Lower leg skin (tissue), 4 donors: ENCODE results near the gene CHST2. TPM values are rescaled to one million over a fixed set of nuclear protein-coding genes. Genes with fewer than 3 reads are reported as not detected.

Experiments used
- DNase-seq, 2 donors: peaks; one replicate each; pipeline ENCODE4 v3.0.0-alpha.2; 2019; ENCODE audit warnings: low spot score in 2 of 2
- H3K4me3 ChIP-seq: fragments of 200-600 bp; sonication (generic); 2 replicates; pipeline ENCODE4 v1.5.1; 2017; ENCODE audit warnings: mild to moderate bottlenecking, low read depth; ENCODE audit not compliant: poor library complexity, severe bottlenecking
- CTCF ChIP-seq, 3 donors: fragments of 450-650 bp; IDR thresholded peaks; one replicate each; pipeline ENCODE4 v1.5.1; 2016; ENCODE audit warnings: antibody characterized with exemption in 3 of 3, mild to moderate bottlenecking in 3 of 3, moderate library complexity in 2 of 3
- POLR2A ChIP-seq, 2 donors: fragments of 450-650 bp; IDR thresholded peaks; one replicate each; pipeline ENCODE4 v1.6.1; 2016 to 2017; ENCODE audit warnings: antibody characterized with exemption in 2 of 2, mild to moderate bottlenecking in 1 of 2, moderate library complexity in 1 of 2
- WGBS, 2 donors: methylation state at CpG; one replicate each; pipeline ENCODE4 v1.1.5; 2018; 5-methylcytosine and 5-hydroxymethylcytosine counted together
- intact Hi-C: fragments of 100-400 bp; cut with DNase I; formaldehyde crosslinking; loops from one replicate; pipeline ENCODE4 v1.15.0; 2023; ENCODE audit warnings: low total_unique reads
- total RNA-seq, 4 donors: library from RNA; depleted of rRNA; stranded (reverse); fragments of >200 nt; gene quantifications; one replicate each; pipeline ENCODE4 v1.1.0, GENCODE V29; 2016

CHST2 gene
- total RNA-seq, 4 donors from 2014 or later: 2.2 to 14.7 (median 4.4) TPM

DNA sequence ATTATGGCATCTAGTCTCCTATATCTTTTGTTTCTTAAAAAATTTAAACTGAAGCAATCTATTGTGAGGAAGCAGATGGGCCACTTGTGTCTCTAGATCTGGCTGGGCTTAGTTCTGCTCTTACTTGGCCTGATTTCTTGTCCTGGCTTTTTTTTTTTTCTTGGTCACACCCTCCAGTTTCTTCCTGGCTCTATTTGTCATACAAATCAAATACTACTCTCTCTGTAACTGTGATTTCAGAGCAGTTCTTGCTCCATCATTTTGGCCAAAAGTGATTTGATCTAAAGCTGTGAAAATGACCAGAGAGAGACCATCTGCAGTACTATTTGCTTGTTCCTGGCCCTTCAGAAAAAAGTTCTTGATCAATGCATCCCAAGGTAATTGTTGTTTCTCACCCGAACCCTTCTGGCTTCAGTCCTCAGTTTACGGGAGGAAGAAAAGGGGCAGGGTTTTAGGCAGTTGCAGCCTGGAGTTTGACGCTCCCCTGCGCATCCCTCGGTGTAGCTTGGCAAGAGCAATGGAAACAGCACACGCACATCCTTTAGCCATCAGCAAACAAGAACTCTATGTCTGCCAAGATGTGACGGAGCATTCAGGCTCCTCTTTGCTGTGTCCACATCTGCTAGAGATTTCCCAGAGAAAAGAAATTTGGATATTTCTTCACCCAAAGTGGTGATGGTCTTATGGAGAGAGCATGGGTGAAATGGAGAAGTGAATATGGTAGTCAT, 31.6 kb downstream of the CHST2 start:
- DNase-seq: no peak
- 44 to 51% methylated on average over 7 of the region's 7 CpGs for WGBS, 2 donors

DNA sequence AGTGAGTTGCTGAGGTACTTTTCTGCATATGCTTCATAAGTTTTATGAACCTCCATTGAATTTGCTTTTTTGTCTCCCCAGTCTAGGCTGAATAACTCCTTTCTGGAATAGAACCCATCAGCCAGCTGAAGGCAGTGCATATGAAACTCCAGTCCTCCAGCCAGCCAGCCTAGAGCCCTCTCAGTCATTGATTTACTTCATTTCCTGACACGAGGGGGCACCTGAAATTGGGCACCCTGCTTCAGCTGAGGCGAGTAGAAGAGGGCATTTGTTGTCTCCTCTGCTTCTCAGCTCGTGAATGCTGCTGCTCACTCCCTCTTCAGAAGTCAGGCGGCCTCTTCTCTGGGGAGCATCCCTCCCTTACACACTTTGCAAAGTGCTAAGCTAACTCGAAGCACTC, 32.5 kb downstream of the CHST2 start:
- no peak for TF ChIP-seq POLR2A (IDR thresholded peaks at IDR 0.05)
- no peak for TF ChIP-seq CTCF (IDR thresholded peaks at IDR 0.05)
- no peak for DNase-seq
- H3K4me3 ChIP-seq: no peak overlapping the region
- intact Hi-C loops: no loop called here
- 82 to 96% methylated on average over 5 of the region's 5 CpGs for WGBS, 2 donors

More for the DNA sequence above, 31.6 kb downstream of the CHST2 start:
- TF ChIP-seq POLR2A (IDR thresholded peaks at IDR 0.05) (no peak), CTCF (IDR thresholded peaks at IDR 0.05) (no peak)
- no peak overlapping the region for H3K4me3 ChIP-seq
- intact Hi-C loops: no loop called here

DNA sequence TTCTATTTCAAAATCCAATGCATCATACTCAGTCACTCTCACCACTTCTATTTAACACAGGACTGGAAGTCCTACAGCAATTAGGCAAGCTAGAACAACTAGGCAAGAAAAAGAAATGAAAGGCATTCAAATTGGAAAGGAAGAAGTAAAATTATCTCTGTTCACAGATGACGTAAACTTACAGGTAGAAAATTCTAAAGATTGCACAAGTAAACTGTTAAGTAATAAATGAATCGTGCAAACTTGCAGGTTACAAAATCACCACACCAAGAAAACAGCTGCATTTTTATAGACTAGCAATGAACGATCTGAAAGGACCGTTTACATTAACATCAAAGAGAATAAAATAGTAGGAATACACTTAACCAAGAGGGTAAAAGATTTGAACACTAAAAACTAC, 36.2 kb downstream of the CHST2 start:
- no peak for DNase-seq
- TF ChIP-seq CTCF (IDR thresholded peaks at IDR 0.05): no peak
- WGBS, 2 donors: 59 to 68% methylated on average over 4 of the region's 4 CpGs
- H3K4me3 ChIP-seq: no peak overlapping the region
- intact Hi-C loops: no loop called here

DNA sequence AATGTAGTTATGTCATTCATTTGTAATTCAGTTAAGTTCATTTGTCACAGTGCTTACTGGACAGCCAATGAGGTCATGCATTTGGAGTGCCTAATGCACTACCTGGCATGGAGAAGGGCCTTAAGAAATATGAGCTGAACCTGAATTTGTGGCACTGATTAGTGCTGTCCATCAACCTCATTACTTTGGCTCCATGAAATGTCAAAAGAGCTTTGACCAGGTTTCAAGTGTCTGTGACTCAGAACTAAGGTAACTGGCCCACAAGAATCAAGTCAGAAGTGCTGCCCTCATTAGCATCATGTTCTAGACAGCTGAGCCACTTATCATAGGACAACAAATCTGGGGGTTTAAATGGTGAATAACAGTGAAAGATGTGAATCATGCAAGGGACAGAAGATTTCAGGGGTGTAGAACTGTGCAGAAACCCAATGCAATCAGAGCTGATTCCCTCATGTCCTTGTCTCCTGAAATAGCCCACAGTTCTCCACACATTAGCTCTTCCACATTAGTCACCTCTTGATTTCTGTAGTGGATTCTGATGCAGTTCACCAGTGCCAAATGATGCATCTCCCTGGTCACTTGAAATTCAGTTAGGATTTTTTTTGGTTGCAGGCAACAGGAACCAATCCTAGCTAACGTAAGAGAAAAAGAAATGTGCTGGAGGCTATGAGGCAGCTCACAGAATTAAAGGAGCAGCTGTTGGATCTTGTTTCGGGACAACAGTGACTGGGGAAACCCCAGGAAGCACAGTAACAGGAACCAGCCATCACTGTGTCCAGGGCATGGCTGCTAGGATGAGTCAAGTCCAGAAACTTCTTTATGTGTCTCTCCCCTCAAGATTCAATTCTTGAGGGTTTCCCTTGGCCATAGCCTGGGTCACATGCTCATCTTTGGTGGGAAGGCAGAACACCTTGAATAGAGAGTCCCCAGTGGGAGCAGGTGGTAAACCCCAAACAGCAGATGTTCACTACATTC, 38.7 kb downstream of the CHST2 start:
- no peak for DNase-seq
- TF ChIP-seq CTCF (IDR thresholded peaks at IDR 0.05): no peak
- WGBS, 2 donors: 2 to 15% methylated on average over 2 of the region's 2 CpGs
- intact Hi-C loops: no loop called here
- H3K4me3 ChIP-seq: no peak overlapping the region

- TF ChIP-seq CTCF (IDR thresholded peaks at IDR 0.05): no peak
- TF ChIP-seq POLR2A (IDR thresholded peaks at IDR 0.05): no peak
Measured at GRCh38 chr3:143160437-143160836, 40.9 kb downstream of the CHST2 start.

More at GRCh38 chr3:143160437-143160836, 40.9 kb downstream of the CHST2 start:
- DNase-seq: no peak
- H3K4me3 ChIP-seq: no peak overlapping the region
- 85 to 91% methylated on average over 11 of the region's 11 CpGs for WGBS, 2 donors
- intact Hi-C loops: no loop called here
